HG02884 (cell line): Measurements from ENCODE around the gene PALMD.

Source experiments
- ATAC-seq: cut with Tn5 transposase; IDR thresholded peaks from one replicate; pipeline ENCODE4 v1.9.1; 2021; ENCODE audit warnings: mild to moderate bottlenecking, moderate library complexity; ENCODE audit not compliant: unreplicated experiment

The PALMD gene

GRCh38 chr1:99645699-99646531 is at the start of gene PALMD:
Gene PALMD, plus strand, starts transcription at chr1:99646113. Its CDS starts 205 bp downstream, at chr1:99646318.
- ATAC-seq: no peak

GRCh38 chr1:99598738-99599411 is 47.0 kb upstream of the PALMD start:
- ATAC-seq: no peak

GRCh38 chr1:99599678-99600175 is 46.2 kb upstream of the PALMD start:
- no peak for ATAC-seq

- ATAC-seq: no peak
These were observed 45.1 kb upstream of the PALMD start for GRCh38 chr1:99600782-99601181.

- ATAC-seq: no peak
These were observed 44.7 kb upstream of the PALMD start for GRCh38 chr1:99601208-99601607.

- no peak for ATAC-seq
These were observed 44.1 kb upstream of the PALMD start for GRCh38 chr1:99601709-99602403.

- no peak for ATAC-seq
These were observed 43.4 kb upstream of the PALMD start for GRCh38 chr1:99602404-99602969.

- no peak for ATAC-seq
These were observed 42.0 kb upstream of the PALMD start for GRCh38 chr1:99603699-99604560.

GRCh38 chr1:99606306-99606705 is 39.6 kb upstream of the PALMD start:
- ATAC-seq: no peak

- ATAC-seq: no peak
These were observed 38.3 kb upstream of the PALMD start for GRCh38 chr1:99607590-99607989.

GRCh38 chr1:99608058-99608457 is 37.9 kb upstream of the PALMD start:
- ATAC-seq: no peak

GRCh38 chr1:99613716-99614115 is 32.2 kb upstream of the PALMD start:
- no peak for ATAC-seq

GRCh38 chr1:99614728-99615127 is 31.2 kb upstream of the PALMD start:
- ATAC-seq: no peak

GRCh38 chr1:99619583-99619982 is 26.3 kb upstream of the PALMD start:
- ATAC-seq: no peak

GRCh38 chr1:99621340-99621901 is 24.5 kb upstream of the PALMD start:
- ATAC-seq: no peak

GRCh38 chr1:99622702-99623347 is 23.1 kb upstream of the PALMD start:
- no peak for ATAC-seq

GRCh38 chr1:99623554-99623953 is 22.4 kb upstream of the PALMD start:
- ATAC-seq: no peak

- no peak for ATAC-seq
These were observed 18.3 kb upstream of the PALMD start for GRCh38 chr1:99627615-99628014.

- ATAC-seq: no peak
These were observed 16.7 kb upstream of the PALMD start for GRCh38 chr1:99629164-99629563.
